GM10266 (cell line): ENCODE data around the gene MPZL1.

Experiments used
- DNase-seq: peaks from one replicate; pipeline ENCODE4 v3.0.0; 2012; ENCODE audit errors: extremely low spot score
- TF ChIP-seq, protein P1 (sequence below): IDR thresholded peaks from 2 replicates; pipeline ENCODE4 v1.5.1; 2012; ENCODE audit warnings: mild to moderate bottlenecking, low read depth; ENCODE audit not compliant: control insufficient read depth, insufficient read depth; ENCODE audit errors: missing control alignments

Gene MPZL1

DNA sequence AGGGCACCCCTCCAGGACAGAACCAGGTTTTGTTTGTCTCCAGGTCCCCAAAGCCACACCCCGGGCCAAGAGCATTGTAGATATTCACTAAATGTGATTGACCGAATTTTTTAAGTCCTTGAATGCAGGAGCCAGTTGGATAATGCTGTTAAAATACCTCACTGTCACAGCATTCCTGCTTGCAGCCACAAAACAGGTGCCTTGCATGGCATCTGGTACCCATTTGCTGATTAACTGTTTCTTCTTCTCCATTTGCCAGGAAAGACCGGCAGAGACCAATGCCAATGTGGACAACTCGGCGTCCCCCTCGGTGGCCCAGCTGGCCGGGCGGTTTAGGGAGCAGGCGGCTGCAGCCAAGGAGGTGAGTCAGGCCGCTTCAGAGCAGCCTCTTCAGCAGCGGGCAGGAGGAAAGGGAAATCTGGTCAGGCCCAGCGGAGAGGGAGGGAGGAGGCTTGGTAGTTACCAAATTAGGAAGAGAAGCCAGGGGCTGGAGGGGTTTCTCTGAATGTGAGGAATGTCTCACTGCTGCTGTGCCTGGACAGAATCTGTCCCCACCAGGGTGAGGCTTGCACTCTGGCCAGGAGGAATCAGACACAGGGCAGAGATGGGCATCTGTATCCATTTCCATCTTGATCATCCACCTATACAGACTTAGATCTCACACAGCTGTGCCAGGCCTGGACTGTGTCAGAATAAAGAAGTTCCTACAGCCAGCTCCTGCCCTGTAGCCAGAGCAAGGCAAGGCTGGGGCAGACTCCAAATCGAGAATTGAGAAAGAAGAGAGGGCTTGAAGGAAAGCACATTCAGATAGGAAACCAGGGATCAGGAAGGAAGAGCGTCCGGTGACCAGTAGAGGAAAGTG lies 37.9 kb upstream of the MPZL1 start:
- TF ChIP-seq, protein P1, sequence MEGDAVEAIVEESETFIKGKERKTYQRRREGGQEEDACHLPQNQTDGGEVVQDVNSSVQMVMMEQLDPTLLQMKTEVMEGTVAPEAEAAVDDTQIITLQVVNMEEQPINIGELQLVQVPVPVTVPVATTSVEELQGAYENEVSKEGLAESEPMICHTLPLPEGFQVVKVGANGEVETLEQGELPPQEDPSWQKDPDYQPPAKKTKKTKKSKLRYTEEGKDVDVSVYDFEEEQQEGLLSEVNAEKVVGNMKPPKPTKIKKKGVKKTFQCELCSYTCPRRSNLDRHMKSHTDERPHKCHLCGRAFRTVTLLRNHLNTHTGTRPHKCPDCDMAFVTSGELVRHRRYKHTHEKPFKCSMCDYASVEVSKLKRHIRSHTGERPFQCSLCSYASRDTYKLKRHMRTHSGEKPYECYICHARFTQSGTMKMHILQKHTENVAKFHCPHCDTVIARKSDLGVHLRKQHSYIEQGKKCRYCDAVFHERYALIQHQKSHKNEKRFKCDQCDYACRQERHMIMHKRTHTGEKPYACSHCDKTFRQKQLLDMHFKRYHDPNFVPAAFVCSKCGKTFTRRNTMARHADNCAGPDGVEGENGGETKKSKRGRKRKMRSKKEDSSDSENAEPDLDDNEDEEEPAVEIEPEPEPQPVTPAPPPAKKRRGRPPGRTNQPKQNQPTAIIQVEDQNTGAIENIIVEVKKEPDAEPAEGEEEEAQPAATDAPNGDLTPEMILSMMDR, result no peak
- DNase-seq, result no peak

GRCh38 chr1:167685844-167686243 lies 35.9 kb upstream of the MPZL1 start:
- TF ChIP-seq, protein P1, result no peak

DNA sequence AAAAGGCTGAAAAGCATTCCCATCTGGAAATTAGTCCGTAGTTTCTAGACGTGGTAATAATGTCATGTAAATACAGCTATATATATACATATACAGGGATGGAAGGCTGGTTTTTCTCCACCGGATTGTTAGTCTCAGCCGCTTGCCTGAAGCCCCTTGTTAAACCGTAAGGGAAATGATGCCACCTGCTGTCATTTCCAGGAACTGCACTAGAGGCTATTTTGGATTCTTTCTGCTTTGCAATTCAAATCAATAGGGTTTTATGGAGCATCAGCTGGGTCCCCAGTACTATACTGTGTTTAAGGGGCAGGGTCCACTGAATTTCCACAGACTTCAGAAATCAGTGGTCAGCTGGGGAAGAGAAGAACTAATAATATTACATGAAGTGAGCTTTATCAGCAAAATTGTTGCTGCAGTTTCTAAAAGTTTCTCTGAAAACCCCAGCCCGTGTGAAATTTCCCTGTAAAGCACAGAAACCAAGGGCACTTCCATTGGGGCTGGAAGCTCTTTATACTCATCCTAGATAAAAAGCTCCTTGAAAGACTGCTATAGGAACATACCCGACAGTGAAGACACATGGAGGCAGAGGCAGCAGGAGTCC lies 33.8 kb upstream of the MPZL1 start:
- peak; percentile 75 for DNase-seq
- TF ChIP-seq, protein P1, result peak; percentile 86

More at GRCh38 chr1:167685844-167686243, 35.9 kb upstream of the MPZL1 start:
- no peak for DNase-seq

DNA sequence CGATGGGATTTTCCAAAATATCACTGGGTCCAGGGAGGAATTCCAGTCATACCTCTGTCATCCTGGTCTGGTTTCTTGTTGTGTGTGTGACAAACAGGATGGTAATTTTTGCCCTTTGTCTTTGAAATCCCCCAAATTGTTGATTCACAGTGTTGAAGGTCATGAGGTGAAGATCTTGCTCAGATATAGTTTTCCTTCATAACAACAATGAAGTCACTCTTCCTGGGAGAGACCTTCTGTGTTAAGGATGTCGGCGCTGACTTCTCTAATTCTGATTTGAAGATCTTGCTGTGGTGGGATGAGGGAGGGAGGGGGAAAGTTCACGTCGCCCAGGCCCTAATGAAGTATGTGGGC lies 32.2 kb upstream of the MPZL1 start:
- no peak for DNase-seq
- TF ChIP-seq, protein P1, result no peak

GRCh38 chr1:167690053-167690452 lies 31.7 kb upstream of the MPZL1 start:
- no peak for DNase-seq
- TF ChIP-seq, protein P1, result no peak

DNA sequence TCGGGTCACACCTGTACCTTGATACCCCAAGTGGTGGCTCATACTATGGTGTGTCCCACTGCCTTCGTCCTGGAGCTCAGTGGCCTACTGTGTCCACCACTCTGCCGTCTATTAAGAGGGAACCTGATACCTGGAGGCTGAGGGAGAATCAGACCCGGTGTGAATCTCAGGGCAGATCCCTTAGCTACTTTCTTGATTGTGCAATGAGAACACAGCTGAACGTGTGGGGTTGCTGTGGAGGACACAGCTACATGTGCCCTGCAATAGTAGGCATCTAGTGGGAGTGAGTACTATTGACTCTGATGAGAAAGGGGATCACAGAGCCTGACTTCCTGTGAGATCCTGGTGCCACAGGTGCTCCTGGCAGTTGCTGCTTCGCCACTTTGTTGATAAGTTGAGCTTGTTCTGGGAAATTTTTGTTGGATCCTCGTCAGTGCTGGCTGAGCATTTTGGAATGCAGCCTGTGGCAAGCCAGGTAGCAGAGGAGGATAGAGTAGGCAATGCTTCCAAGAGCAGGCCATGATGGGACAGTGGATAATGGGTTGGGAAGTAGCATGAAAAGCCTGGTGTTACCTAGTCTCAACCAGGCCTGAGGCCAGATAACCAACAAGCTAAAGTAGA lies 28.2 kb upstream of the MPZL1 start:
- no peak for DNase-seq
- TF ChIP-seq, protein P1, result no peak

DNA sequence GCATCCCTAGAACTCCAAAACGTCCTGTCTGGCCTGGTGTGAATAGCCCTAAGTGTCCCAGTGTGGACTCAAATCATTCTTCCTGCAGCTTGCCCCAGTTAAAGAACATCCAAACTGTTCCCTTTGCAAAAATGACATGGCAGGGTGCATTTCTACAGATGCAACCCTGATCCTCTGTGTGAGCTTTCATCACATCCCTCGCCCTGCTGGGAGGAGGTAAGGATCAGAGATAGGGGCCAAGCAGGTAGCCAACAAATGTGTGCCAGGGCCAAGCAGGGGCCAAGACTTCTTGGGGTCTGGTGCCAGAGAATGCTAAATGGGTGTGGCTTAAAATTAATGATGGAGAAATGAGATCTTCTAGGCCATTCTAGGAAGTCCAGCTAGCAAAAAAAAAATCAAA lies 27.1 kb upstream of the MPZL1 start:
- TF ChIP-seq, protein P1, result no peak
- DNase-seq, result no peak
